Measurements from ENCODE around the gene WWOX.
"Not testable (repeated sequence)": the region's sequence is repeated elsewhere in the genome, so short reads cannot be mapped to it uniquely, and the experiment has no call there.

WWOX gene

DNA sequence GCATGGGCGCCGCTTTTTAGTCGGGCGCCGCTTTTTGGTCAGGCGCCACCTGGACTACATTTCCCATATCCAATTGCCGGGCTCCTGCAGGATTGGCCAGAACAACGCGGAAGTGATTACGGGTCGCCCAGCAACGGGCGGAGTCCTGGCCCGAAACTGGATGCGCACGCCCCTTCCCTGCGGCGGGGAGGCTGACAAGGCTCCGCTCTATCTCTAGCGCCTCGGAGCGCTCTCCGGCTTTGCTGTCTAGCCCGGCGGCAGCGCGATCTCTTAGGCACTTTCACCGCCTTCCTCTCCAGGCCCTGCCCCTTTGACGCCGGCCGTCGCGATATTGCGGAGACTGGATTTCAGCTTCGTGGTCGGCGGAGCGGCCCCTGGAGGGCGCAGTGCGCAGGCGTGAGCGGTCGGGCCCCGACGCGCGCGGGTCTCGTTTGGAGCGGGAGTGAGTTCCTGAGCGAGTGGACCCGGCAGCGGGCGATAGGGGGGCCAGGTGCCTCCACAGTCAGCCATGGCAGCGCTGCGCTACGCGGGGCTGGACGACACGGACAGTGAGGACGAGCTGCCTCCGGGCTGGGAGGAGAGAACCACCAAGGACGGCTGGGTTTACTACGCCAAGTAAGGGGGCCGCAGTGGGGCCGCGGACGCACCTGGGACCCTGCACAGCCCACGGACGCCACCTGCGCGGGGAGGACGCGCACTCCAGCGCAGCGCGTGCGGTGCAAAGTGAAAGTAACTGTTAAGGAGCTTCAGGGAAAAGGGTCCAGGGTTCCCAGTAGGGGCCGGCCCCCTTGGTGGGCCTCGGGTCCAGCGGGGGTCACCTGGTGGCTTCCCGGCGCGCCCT is at the start of gene WWOX:
Gene WWOX, plus strand, starts transcription at position 384 of the 841 bp plus-strand sequence.
- DNase-seq (ENCODE audit: insufficient read length, low spot score) = peak; percentile 39
- FAIRE-seq = no peak
- TF ChIP-seq, protein P1, sequence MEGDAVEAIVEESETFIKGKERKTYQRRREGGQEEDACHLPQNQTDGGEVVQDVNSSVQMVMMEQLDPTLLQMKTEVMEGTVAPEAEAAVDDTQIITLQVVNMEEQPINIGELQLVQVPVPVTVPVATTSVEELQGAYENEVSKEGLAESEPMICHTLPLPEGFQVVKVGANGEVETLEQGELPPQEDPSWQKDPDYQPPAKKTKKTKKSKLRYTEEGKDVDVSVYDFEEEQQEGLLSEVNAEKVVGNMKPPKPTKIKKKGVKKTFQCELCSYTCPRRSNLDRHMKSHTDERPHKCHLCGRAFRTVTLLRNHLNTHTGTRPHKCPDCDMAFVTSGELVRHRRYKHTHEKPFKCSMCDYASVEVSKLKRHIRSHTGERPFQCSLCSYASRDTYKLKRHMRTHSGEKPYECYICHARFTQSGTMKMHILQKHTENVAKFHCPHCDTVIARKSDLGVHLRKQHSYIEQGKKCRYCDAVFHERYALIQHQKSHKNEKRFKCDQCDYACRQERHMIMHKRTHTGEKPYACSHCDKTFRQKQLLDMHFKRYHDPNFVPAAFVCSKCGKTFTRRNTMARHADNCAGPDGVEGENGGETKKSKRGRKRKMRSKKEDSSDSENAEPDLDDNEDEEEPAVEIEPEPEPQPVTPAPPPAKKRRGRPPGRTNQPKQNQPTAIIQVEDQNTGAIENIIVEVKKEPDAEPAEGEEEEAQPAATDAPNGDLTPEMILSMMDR (IDR thresholded peaks at IDR 0.05; ENCODE audit: insufficient read depth, missing control alignments) = no peak

DNA sequence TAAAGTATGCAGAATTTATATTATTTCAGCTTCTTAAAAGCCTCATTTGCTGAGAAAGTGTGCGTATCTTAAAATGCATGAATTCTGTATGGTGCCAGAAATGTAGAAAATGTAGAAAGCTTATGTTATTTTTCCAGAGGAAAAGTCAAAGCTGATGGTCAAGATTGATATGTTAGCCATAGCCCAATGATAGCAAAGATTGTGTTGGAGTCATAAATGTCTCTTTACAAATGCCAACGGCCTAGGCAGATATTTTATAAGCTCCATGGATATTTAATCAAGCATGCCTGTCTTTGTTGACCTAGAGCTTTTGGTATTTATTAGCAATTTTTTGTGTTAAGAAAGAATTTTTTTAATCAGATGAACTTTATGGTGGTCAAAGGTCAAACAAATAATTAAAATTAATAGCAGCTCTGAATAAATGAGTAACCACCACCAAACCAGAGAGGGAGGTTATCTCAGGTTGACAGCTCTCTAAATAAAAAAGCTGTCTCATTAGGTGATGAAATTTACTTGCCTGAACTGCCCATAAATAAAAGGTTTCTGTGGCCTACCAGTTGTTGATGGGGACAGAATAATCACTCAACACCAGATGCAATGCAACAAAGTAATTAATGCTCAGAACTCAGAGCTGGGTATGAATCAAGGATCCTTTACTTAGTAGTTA is 48.6 kb upstream of the WWOX start:
- FAIRE-seq (no peak), DNase-seq (ENCODE audit: insufficient read length, low spot score) (no peak)
- TF ChIP-seq, protein P1 (IDR thresholded peaks at IDR 0.05; ENCODE audit: insufficient read depth, missing control alignments) = no peak

DNA sequence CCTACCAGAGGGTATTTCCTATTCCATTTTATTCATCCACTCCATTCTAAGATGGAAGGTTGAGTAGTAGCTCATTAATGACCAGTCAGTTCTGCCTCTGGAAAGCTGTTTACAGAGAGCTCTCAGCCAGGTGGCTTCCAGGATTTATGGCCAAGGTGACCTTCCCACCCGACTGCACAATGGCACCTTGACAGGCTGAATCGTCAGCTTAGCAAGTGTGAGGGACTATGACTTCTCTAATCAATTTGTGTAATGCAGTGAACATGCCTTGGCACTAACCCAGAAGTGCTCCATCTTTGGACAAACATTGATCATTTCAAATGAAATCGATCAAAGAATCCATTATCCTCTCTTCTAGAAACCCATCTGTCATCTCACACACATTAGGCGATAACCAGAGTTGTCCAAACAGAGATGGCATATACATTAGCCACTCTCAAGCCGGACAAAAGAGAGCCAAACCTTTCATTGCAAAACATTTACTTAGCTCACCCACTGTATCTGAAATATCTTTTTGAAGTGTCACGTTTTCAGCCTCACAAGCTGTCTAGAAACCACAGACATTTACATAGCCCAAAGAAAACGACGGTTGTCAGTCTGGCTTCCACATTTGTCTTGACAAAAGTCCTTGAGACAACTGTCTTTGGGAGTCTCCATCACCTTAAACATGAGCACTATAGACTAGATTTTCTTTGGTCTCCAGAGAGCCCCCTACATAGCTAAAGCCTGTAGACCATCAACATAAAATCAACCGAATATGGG is 41.5 kb upstream of the WWOX start:
- DNase-seq (ENCODE audit: insufficient read length, low spot score) = no peak
- TF ChIP-seq, protein P1 (IDR thresholded peaks at IDR 0.05; ENCODE audit: insufficient read depth, missing control alignments) = no peak
- FAIRE-seq = no peak

DNA sequence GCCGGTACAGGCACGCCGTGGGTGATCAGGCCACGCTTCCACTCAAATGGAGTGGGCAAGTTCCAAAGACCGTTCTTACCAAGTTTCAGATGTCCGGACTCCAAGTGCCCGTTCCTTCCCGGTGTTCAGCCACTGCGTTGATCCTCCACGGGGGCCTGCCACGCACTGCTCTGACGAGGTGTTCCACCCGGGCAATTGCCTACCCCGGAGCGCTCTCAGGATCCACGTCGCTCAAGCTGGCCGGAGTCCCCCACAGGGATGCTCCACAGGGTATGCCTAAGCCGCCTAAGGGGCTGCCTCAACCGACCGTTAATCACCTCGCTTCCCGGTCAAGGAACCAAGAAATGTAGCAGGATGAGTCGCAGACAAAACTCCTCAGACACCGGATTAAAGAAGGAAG is 39.6 kb upstream of the WWOX start:
- DNase-seq (ENCODE audit: insufficient read length, low spot score); FAIRE-seq: not testable (repeated sequence)

DNA sequence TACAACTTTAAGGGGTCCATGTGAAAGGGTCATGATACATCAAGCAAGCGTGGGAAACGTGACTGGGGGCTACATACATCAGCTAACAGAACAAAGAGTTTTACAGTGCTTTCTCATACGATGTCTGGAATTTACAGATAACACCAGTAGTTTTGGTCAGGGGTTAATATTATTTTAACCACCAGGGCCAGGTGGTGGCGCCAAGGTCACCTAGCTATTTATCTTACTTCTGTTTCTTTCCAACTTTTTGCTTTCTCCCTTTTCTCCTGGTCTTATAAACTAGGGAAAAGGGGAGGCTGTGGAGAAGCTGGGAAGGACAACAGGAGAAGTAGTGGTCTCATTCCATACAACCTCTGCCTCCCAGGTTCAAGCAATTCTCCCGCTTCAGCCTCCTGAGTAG is 39.2 kb upstream of the WWOX start:
- FAIRE-seq (no peak), DNase-seq (ENCODE audit: insufficient read length, low spot score) (no peak)
- TF ChIP-seq, protein P1 (IDR thresholded peaks at IDR 0.05; ENCODE audit: insufficient read depth, missing control alignments) = peak; percentile 13

DNA sequence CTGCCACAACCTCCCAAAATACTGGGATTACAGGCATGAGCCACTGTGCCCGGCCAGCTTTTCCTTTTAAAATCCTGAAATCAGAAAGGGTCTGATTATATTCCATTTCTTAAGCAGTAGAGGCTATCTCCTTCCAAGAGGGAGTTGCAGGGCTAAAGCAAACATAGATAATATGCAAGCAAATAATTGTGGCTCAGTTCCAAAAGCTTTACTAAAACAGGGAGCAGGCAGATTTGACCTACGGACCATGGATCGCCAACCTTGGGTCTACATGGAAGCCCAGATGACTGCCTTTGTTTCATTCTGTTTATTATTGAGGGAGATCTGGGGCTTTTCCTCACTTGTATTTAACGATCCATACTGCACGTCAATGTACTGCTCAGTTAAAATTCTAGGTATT is 38.6 kb upstream of the WWOX start:
- FAIRE-seq (no peak), DNase-seq (ENCODE audit: insufficient read length, low spot score) (no peak)
- TF ChIP-seq, protein P1 (IDR thresholded peaks at IDR 0.05; ENCODE audit: insufficient read depth, missing control alignments) = no peak

DNA sequence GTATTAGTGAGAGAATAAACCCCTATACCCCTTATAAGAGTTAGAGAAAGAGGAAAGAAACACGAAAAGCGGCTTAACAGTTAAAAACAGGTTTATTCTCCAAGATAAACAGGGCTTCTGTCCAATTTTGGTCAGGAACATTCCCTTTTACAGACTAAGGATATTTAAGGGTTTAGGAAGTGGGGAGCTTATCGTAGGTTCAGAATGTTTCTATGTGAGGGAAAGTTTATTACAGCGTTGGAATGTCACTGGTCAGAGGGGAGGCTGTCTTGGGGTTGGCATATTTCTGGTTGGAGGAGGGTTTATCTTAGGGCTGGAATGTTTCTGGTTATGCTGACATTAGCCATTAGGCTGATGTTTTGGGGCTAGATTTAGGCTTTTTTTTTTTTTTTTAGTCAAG is 34.1 kb upstream of the WWOX start:
- FAIRE-seq = no peak
- TF ChIP-seq, protein P1 (IDR thresholded peaks at IDR 0.05; ENCODE audit: insufficient read depth, missing control alignments) = no peak
- no peak for DNase-seq (ENCODE audit: insufficient read length, low spot score)
